Activated T-cell treated with anti-CD3 and anti-CD28 coated beads, Interleukin-2, amount 50 U/mL, for 4 hours (primary cell): ENCODE data around the gene SLC24A4. TPM values are rescaled to one million over a fixed set of nuclear protein-coding genes. Genes with fewer than 3 reads are reported as not detected.
"Not testable (repeated sequence)": the region's sequence is repeated elsewhere in the genome, so short reads cannot be mapped to it uniquely, and the experiment has no call there.

ENCODE experiments used
- ATAC-seq, 2 donors: fragments of 200-7000 bp; cut with Tn5 transposase; one replicate each; pipeline ENCODE4 v1.10.0; 2021
- DNase-seq: peaks from one replicate; pipeline ENCODE4 v3.0.0-alpha.2; 2020
- H3K27me3 Mint-ChIP-seq: one replicate; pipeline ENCODE4 v1.8.0; 2021; ENCODE audit warnings: low read depth, mixed read lengths
- H3K36me3 Mint-ChIP-seq: one replicate; pipeline ENCODE4 v1.8.0; 2022; ENCODE audit warnings: mixed read lengths; ENCODE audit not compliant: insufficient read depth
- H3K4me1 Mint-ChIP-seq: one replicate; pipeline ENCODE4 v1.8.0; 2021; ENCODE audit warnings: low read depth, mixed read lengths
- H3K4me3 Mint-ChIP-seq: one replicate; pipeline ENCODE4 v1.8.0; 2021; ENCODE audit warnings: mild to moderate bottlenecking, moderate library complexity, mixed read lengths
- H3K9me3 Mint-ChIP-seq: one replicate; pipeline ENCODE4 v1.8.0; 2021; ENCODE audit warnings: mixed read lengths
- total RNA-seq, 3 donors: library from RNA; stranded (reverse); gene quantifications; one replicate each; pipeline ENCODE4 v1.2.1, GENCODE V29; 2021

The SLC24A4 gene
- total RNA-seq, 3 donors from 2014 or later, result 0.03 TPM; not detected in 2

GRCh38 chr14:92397150-92397952 is 74.4 kb downstream of the SLC24A4 start:
- Mint-ChIP-seq H3K36me3 (no peaks in the 10 kb centered on the region), H3K4me1 (no peaks in the 10 kb centered on the region), H3K9me3 (no peaks in the 10 kb centered on the region), H3K4me3 (no peak overlapping the region), H3K27me3 (peaks cover 8% of the 10 kb centered on the region)
- ATAC-seq, result no peak
- DNase-seq, result no peak

GRCh38 chr14:92397953-92398564 is 75.1 kb downstream of the SLC24A4 start:
- H3K36me3 Mint-ChIP-seq, result no peaks in the 10 kb centered on the region

GRCh38 chr14:92398888-92399636 is 76.1 kb downstream of the SLC24A4 start:
- ATAC-seq (no peak), DNase-seq (no peak)
- H3K4me3 Mint-ChIP-seq, result no peak overlapping the region
- no peaks in the 10 kb centered on the region for H3K4me1 Mint-ChIP-seq
- H3K9me3 Mint-ChIP-seq, result no peaks in the 10 kb centered on the region
- H3K27me3 Mint-ChIP-seq, result peaks cover 8% of the 10 kb centered on the region
- H3K36me3 Mint-ChIP-seq, result no peaks in the 10 kb centered on the region

More at GRCh38 chr14:92397953-92398564, 75.1 kb downstream of the SLC24A4 start:
- DNase-seq (no peak), ATAC-seq (no peak)
- H3K9me3 Mint-ChIP-seq, result no peaks in the 10 kb centered on the region
- H3K27me3 Mint-ChIP-seq, result peaks cover 8% of the 10 kb centered on the region
- no peak overlapping the region for H3K4me3 Mint-ChIP-seq
- H3K4me1 Mint-ChIP-seq, result no peaks in the 10 kb centered on the region

- Mint-ChIP-seq H3K4me1 (no peaks in the 10 kb centered on the region), H3K9me3 (no peaks in the 10 kb centered on the region), H3K36me3 (no peaks in the 10 kb centered on the region), H3K27me3 (peaks cover 8% of the 10 kb centered on the region), H3K4me3 (no peak overlapping the region)
- DNase-seq (no peak), ATAC-seq (no peak)
Measured at GRCh38 chr14:92400579-92401444, 77.8 kb downstream of the SLC24A4 start.

GRCh38 chr14:92401561-92401960 is 78.6 kb downstream of the SLC24A4 start:
- Mint-ChIP-seq H3K36me3 (no peaks in the 10 kb centered on the region), H3K9me3 (no peaks in the 10 kb centered on the region), H3K4me1 (no peaks in the 10 kb centered on the region), H3K27me3 (peaks cover 8% of the 10 kb centered on the region), H3K4me3 (no peak overlapping the region)
- no peak for DNase-seq
- ATAC-seq, result no peak

- H3K36me3 Mint-ChIP-seq, H3K4me3 Mint-ChIP-seq, H3K4me1 Mint-ChIP-seq: not testable (repeated sequence)
Measured at GRCh38 chr14:92402500-92402899, 79.5 kb downstream of the SLC24A4 start.

GRCh38 chr14:92404018-92404417 is 81.1 kb downstream of the SLC24A4 start:
- Mint-ChIP-seq H3K4me3 (no peak overlapping the region), H3K36me3 (no peaks in the 10 kb centered on the region), H3K9me3 (peaks cover 4% of the 10 kb centered on the region), H3K27me3 (no peaks in the 10 kb centered on the region), H3K4me1 (no peaks in the 10 kb centered on the region)
- ATAC-seq, result no peak
- DNase-seq, result no peak

More at GRCh38 chr14:92402500-92402899, 79.5 kb downstream of the SLC24A4 start:
- ATAC-seq, DNase-seq, H3K27me3 Mint-ChIP-seq, H3K9me3 Mint-ChIP-seq: not testable (repeated sequence)

GRCh38 chr14:92404421-92404820 is 81.5 kb downstream of the SLC24A4 start:
- peaks cover 4% of the 10 kb centered on the region for H3K9me3 Mint-ChIP-seq
- ATAC-seq, result no peak
- no peaks in the 10 kb centered on the region for H3K4me1 Mint-ChIP-seq
- H3K27me3 Mint-ChIP-seq, result no peaks in the 10 kb centered on the region
- no peaks in the 10 kb centered on the region for H3K36me3 Mint-ChIP-seq
- no peak overlapping the region for H3K4me3 Mint-ChIP-seq
- DNase-seq, result no peak

- Mint-ChIP-seq H3K36me3 (no peaks in the 10 kb centered on the region), H3K4me1 (no peaks in the 10 kb centered on the region), H3K27me3 (no peaks in the 10 kb centered on the region), H3K9me3 (peaks cover 4% of the 10 kb centered on the region), H3K4me3 (no peak overlapping the region)
- no peak for ATAC-seq
- no peak for DNase-seq
Measured at GRCh38 chr14:92404938-92405337, 82.0 kb downstream of the SLC24A4 start.

- DNase-seq (no peak), ATAC-seq (no peak)
- Mint-ChIP-seq H3K36me3 (no peaks in the 10 kb centered on the region), H3K4me3 (no peak overlapping the region), H3K27me3 (peaks cover under 1% of the 10 kb centered on the region), H3K9me3 (peaks cover 4% of the 10 kb centered on the region), H3K4me1 (no peaks in the 10 kb centered on the region)
Measured at GRCh38 chr14:92407410-92407809, 84.4 kb downstream of the SLC24A4 start.

GRCh38 chr14:92409043-92409442 is 86.1 kb downstream of the SLC24A4 start:
- ATAC-seq (no peak), DNase-seq (no peak)
- no peaks in the 10 kb centered on the region for H3K4me1 Mint-ChIP-seq
- H3K36me3 Mint-ChIP-seq, result no peaks in the 10 kb centered on the region
- H3K27me3 Mint-ChIP-seq, result peaks cover 12% of the 10 kb centered on the region
- H3K4me3 Mint-ChIP-seq, result no peak overlapping the region
- H3K9me3 Mint-ChIP-seq, result peaks cover 4% of the 10 kb centered on the region

- no peaks in the 10 kb centered on the region for H3K36me3 Mint-ChIP-seq
- no peaks in the 10 kb centered on the region for H3K4me1 Mint-ChIP-seq
- peaks cover 4% of the 10 kb centered on the region for H3K9me3 Mint-ChIP-seq
- DNase-seq (no peak), ATAC-seq (no peak)
- peaks cover 12% of the 10 kb centered on the region for H3K27me3 Mint-ChIP-seq
- no peak overlapping the region for H3K4me3 Mint-ChIP-seq
Measured at GRCh38 chr14:92411135-92411534, 88.2 kb downstream of the SLC24A4 start.

GRCh38 chr14:92411941-92412340 is 89.0 kb downstream of the SLC24A4 start:
- Mint-ChIP-seq H3K4me1 (no peaks in the 10 kb centered on the region), H3K4me3 (no peak overlapping the region), H3K36me3 (no peaks in the 10 kb centered on the region), H3K27me3 (peaks cover 12% of the 10 kb centered on the region), H3K9me3 (peaks cover 1% of the 10 kb centered on the region)
- DNase-seq (no peak), ATAC-seq (no peak)

GRCh38 chr14:92412912-92413311 is 89.9 kb downstream of the SLC24A4 start:
- Mint-ChIP-seq H3K36me3 (no peaks in the 10 kb centered on the region), H3K27me3 (peaks cover 12% of the 10 kb centered on the region), H3K9me3 (no peaks in the 10 kb centered on the region), H3K4me1 (no peaks in the 10 kb centered on the region), H3K4me3 (no peak overlapping the region)
- DNase-seq (no peak), ATAC-seq (no peak)
